Measurements from ENCODE around the gene SHROOM2. TPM values are rescaled to one million over a fixed set of nuclear protein-coding genes. Genes with fewer than 3 reads are reported as not detected.

The SHROOM2 gene
- polyA plus RNA-seq, 3 donors from 2014 or later, result not detected

DNA sequence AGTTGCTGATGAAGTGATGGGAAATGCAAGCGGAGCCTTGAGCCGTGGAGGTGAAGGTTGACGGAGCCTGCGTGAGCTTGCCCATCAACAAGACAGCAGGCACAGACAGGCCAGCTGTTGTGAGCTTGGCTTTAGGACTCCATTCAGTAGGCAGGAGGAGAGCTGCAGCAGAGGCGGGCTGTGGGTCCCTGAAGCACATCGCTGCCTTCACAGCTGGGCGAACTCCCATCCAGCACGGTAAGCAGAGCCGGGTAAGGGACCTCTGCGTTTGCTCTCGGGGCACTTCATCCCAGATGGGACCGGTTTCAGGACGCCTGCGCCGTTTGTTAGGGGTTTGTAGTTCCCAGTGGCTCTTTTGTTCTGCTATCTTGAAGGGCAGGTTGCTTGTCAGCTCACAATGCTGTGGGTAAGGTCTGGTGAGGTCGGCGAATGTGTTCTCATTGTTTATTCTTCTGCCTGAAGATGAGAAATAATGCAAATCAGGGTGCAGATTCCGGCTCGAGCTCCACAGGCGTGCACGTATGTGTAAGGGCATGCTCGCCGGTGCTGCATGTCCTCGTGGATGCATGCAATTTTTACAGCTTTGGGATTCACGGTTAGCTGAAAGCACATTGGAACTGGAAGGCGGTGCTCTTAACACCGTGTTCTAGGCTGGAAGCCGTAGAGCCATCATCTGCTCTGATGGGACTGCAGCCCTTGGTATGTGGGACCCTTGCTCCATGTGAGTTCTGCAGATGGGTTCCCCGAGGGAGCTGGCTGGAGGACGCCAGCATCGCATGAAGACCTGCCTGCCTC, 126.3 kb downstream of the SHROOM2 start:
- H3K4me1 Mint-ChIP-seq, result no peaks in the 10 kb centered on the region
- H3K36me3 Mint-ChIP-seq, result no peaks in the 10 kb centered on the region
- H3K27me3 Mint-ChIP-seq (ENCODE audit: low read depth in 3 of 3), result peaks cover 4 to 9% (median 7%) of the 10 kb centered on the region in 3 donors
- no peak for DNase-seq
- no peak overlapping the region for H3K27ac Mint-ChIP-seq
- no peaks in the 10 kb centered on the region for H3K9me3 Mint-ChIP-seq
- H3K4me3 Mint-ChIP-seq, result no peak overlapping the region

DNA sequence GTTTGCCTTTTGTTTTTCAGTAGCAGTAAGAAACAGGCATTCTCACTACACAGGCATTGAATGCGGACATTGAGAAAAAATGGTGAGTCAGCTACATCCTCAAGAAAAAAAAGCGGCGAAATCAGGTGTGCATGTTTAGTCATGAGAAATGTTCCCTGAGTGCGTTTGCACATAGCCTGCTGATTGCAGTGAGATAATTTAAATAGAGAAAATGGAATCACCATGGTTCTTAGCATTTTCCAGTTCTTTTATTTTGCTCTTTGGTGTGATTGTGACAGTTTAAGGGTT, 126.9 kb downstream of the SHROOM2 start:
- no peaks in the 10 kb centered on the region for H3K9me3 Mint-ChIP-seq
- H3K27ac Mint-ChIP-seq, result no peak overlapping the region
- no peak for DNase-seq
- H3K36me3 Mint-ChIP-seq, result no peaks in the 10 kb centered on the region
- no peak overlapping the region for H3K4me3 Mint-ChIP-seq
- H3K27me3 Mint-ChIP-seq (ENCODE audit: low read depth in 3 of 3), result peaks cover under 1 to 13% (median 6%) of the 10 kb centered on the region in 3 donors
- no peaks in the 10 kb centered on the region for H3K4me1 Mint-ChIP-seq

DNA sequence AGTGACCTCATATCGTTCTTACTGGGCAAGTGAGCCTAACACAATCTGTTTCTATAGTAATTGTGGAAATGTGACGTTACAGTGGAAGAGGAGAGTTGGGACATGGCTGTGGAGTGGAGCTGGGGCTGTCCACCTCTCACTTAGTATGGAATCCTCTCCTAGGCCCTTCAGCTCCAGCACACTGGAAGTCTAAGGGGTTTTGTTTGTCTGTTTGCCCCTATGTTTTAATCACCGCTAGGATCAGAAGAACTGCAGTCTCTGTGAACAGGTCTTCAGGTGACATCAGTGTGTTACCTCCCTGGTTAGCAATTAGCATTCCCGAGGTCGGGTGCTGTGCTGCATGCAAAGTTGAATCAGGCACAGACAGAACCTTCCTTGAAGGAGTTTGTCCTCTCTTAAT, 131.6 kb downstream of the SHROOM2 start:
- no peak overlapping the region for H3K27ac Mint-ChIP-seq
- H3K36me3 Mint-ChIP-seq, result no peaks in the 10 kb centered on the region
- no peak for DNase-seq
- H3K4me3 Mint-ChIP-seq, result no peak overlapping the region
- H3K27me3 Mint-ChIP-seq (ENCODE audit: low read depth in 3 of 3), result peaks cover 2 to 6% (median 5%) of the 10 kb centered on the region in 3 donors
- H3K4me1 Mint-ChIP-seq, result no peaks in the 10 kb centered on the region
- peaks cover 0 to 2% (median 0%) of the 10 kb centered on the region in 6 donors for H3K9me3 Mint-ChIP-seq

DNA sequence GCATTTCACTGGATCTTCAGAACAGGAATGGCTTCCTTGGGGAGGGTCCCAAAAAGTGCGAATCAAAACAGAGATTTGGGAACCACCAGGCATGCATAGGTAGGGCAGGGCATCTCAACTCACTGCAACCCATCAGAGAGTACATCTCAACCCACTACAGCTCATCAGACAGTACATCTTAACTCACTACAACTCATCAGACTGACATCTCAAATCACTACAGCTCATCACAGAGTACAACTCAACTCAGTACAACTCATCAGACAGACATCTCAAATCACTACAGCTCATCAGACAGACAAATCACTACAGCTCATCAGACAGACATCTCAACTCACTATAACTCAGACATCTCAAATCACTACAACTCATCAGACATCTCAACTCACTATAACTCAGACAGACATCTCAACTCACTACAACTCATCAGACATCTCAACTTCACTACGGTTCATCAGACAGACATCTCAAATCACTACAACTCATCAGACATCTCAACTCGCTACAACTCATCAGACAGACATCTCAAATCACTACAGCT, 133.5 kb downstream of the SHROOM2 start:
- DNase-seq, result no peak
- H3K9me3 Mint-ChIP-seq, result peaks cover 0 to 2% (median 0%) of the 10 kb centered on the region in 6 donors
- H3K4me3 Mint-ChIP-seq, result no peak overlapping the region
- no peaks in the 10 kb centered on the region for H3K36me3 Mint-ChIP-seq
- H3K27me3 Mint-ChIP-seq (ENCODE audit: low read depth in 3 of 3), result peaks cover 2 to 6% (median 5%) of the 10 kb centered on the region in 3 donors
- H3K4me1 Mint-ChIP-seq, result no peaks in the 10 kb centered on the region
- no peak overlapping the region for H3K27ac Mint-ChIP-seq

DNA sequence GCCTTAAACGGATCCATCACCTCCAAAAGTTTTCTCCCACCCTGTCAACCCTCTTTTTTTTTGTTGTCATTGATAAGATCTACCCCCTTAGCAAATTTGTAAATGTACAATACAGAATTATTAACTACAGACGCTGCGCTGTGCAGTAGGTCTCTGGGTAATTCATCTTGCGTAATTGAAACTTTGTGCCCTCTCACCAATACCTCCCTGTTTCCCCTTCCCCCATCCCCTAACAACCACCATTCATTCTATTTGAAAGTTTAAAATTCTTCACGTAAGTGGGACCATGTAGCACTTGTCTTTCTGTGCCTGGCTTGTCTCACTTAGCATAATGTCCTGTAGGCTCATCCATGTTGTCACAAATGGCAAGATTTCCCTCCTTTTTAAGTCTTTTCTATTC, 135.2 kb downstream of the SHROOM2 start:
- H3K4me3 Mint-ChIP-seq, result no peak overlapping the region
- peaks cover 2 to 9% (median 7%) of the 10 kb centered on the region in 3 donors for H3K27me3 Mint-ChIP-seq (ENCODE audit: low read depth in 3 of 3)
- no peaks in the 10 kb centered on the region for H3K4me1 Mint-ChIP-seq
- no peak overlapping the region for H3K27ac Mint-ChIP-seq
- no peak for DNase-seq
- peaks cover 0 to 2% (median 0%) of the 10 kb centered on the region in 6 donors for H3K9me3 Mint-ChIP-seq
- H3K36me3 Mint-ChIP-seq, result no peaks in the 10 kb centered on the region

DNA sequence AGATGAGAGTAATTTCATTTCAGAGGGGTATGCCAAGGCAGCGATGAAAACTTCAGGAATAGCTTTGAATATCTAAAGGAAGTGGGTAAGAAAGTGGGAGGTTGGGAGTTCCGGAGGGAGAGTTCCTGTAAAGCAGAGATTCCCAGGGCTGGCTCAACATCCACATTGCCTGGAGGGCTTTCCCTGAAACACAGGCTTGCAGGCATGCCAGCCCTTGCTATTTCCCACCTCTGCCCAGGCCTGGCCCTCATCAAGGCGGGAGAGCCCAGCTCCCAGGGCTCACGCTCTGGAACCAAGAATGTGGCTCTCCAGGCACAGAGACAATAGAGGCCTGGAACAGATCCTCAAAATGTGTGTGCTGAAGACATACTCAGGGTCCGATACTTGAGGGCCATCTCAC, 137.1 kb downstream of the SHROOM2 start:
- Mint-ChIP-seq H3K9me3 (peaks cover 0 to 2% (median 0%) of the 10 kb centered on the region in 6 donors), H3K27ac (no peak overlapping the region), H3K4me3 (no peak overlapping the region), H3K27me3 (ENCODE audit: low read depth in 3 of 3) (peaks cover 2 to 6% (median 5%) of the 10 kb centered on the region in 3 donors), H3K36me3 (no peaks in the 10 kb centered on the region), H3K4me1 (no peaks in the 10 kb centered on the region)
- no peak for DNase-seq

DNA sequence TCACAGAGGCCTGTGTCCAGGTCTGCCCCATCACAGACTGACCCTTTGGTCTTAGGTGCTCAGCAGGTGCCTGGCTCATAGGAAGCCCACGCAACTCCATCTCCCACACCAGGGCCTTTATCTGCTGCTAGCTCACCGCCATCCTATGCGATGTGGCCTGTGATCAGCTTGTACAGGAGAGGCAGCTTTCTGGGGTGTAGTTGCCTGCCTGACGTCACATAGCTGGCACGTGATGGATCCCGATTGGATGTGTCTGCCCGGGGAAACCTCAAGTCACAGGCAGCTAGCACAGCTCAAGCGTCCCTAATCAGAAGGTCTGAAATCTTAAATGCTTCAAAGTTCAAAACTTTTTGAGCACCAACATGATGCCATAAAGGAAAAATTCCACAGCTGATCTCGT, 139.8 kb downstream of the SHROOM2 start:
- H3K27ac Mint-ChIP-seq, result no peak overlapping the region
- no peak for DNase-seq
- H3K4me3 Mint-ChIP-seq, result no peak overlapping the region
- H3K27me3 Mint-ChIP-seq (ENCODE audit: low read depth in 3 of 3), result peaks cover 2 to 8% (median 4%) of the 10 kb centered on the region in 3 donors
- H3K36me3 Mint-ChIP-seq, result no peaks in the 10 kb centered on the region
- H3K9me3 Mint-ChIP-seq, result peaks cover 0 to 2% (median 0%) of the 10 kb centered on the region in 6 donors
- no peaks in the 10 kb centered on the region for H3K4me1 Mint-ChIP-seq

DNA sequence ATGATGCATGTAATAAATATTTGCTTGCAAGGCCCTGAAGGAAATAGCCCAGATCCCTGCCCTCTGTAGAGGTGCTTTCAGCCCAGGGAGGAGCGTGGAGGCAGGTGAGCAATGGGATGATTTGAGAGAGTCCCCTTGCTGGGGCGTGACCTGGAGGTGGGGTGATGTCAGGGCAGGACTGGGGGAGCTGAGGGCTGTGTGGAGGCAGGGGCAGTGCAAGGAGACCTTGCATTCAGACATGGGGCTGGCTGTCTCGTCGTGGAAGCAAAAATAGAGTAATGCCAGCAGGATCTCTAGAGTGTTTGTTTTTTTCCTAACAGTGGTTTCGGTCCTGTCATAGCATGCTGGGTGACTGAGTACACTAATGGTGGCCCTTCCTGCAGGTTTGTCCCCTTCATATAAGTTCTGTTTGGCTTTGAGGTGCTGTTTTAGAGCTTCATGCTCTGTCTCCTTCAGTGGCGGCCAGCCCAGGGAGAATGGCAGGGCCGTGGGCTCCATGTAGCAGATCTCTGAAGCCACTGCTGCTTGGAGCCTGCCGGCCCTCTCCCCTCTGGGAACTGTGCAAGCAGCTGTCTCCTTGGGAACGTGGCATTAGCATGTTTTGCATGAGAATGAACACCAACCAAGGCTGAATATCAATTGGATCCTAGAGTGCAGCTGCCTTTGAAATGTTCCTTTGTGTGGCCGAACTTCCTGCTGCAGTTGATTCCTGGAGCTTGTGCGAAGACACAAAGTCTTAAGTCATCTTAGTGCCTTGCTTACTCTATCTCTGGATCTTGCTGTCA, 141.7 kb downstream of the SHROOM2 start:
- no peaks in the 10 kb centered on the region for H3K9me3 Mint-ChIP-seq
- no peak for DNase-seq
- H3K27me3 Mint-ChIP-seq (ENCODE audit: low read depth in 3 of 3), result peaks cover 0 to 10% (median 4%) of the 10 kb centered on the region in 3 donors
- H3K4me1 Mint-ChIP-seq, result no peaks in the 10 kb centered on the region
- H3K4me3 Mint-ChIP-seq, result no peak overlapping the region
- H3K36me3 Mint-ChIP-seq, result no peaks in the 10 kb centered on the region
- H3K27ac Mint-ChIP-seq, result no peak overlapping the region

DNA sequence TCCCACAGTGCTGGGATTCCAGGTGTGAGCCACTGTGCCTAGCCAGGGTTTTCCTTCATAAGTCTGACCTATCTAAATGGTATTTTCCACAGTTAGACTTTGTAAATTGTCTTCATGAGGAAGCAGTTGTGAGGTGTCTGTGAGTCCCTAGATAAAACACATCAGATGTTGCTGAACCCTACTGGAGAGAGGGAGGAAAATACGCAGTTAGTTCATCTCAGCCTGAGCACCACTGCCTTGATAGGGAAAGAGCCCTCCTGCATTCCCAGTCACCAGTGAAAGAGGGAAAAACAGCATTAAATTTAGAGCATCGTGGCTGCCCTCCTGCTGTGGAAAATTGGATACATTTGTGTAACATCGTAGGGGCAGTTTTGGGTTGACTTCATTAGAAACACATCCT, 149.2 kb downstream of the SHROOM2 start:
- no peak for DNase-seq
- Mint-ChIP-seq H3K27ac (no peak overlapping the region), H3K4me3 (no peak overlapping the region), H3K36me3 (no peaks in the 10 kb centered on the region), H3K4me1 (peaks cover 2 to 4% of the 10 kb centered on the region in 2 donors), H3K9me3 (no peaks in the 10 kb centered on the region), H3K27me3 (ENCODE audit: low read depth in 3 of 3) (peaks cover 2 to 6% (median 4%) of the 10 kb centered on the region in 3 donors)

DNA sequence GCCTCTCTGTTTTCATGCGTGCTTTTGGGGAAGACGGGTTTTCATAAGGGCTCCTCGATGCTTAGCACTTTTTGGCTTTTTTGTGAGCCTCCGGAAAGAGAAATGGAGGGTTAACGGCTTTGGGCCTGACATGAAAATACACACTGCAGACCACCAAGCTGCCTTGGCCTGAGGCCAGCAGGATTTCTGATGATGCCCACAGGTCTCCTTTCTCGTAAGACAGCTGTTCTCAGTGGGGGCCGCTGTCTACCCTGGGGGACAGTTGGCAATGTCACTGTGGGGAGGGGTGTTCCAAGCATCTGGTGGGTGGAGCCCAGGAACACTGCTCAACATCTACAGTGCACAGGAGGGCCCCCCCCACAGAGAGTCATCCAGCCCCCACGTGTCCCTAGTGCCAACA, 151.5 kb downstream of the SHROOM2 start:
- Mint-ChIP-seq H3K9me3 (no peaks in the 10 kb centered on the region), H3K4me3 (no peak overlapping the region), H3K36me3 (no peaks in the 10 kb centered on the region), H3K27ac (no peak overlapping the region), H3K4me1 (peaks cover 21 to 26% of the 10 kb centered on the region in 2 donors), H3K27me3 (ENCODE audit: low read depth in 3 of 3) (peaks cover 5 to 11% (median 10%) of the 10 kb centered on the region in 3 donors)
- no peak for DNase-seq

DNA sequence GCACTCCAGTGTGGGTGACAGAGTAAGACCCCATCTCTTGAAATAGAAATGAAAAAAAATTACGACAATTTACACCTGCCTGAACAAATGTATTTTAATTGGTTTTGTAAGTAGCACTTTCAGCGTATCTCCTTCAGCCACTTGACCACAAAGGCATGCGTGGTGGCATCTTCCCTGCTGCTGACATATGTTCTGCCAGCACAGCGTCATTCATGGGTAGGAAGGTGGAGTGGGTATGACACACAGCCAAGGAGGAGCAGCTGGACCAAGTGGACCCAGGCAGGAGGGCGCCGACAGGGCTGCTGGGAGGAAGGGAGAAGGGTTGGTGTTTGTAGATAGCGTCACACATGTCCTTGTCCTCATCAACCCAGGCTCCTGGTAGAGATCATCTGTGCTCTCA, 152.3 kb downstream of the SHROOM2 start:
- DNase-seq, result no peak
- Mint-ChIP-seq H3K27me3 (ENCODE audit: low read depth in 3 of 3) (peaks cover 5 to 10% (median 9%) of the 10 kb centered on the region in 3 donors), H3K4me1 (peaks cover 21 to 27% of the 10 kb centered on the region in 2 donors), H3K27ac (no peak overlapping the region), H3K36me3 (no peaks in the 10 kb centered on the region), H3K4me3 (no peak overlapping the region), H3K9me3 (no peaks in the 10 kb centered on the region)

DNA sequence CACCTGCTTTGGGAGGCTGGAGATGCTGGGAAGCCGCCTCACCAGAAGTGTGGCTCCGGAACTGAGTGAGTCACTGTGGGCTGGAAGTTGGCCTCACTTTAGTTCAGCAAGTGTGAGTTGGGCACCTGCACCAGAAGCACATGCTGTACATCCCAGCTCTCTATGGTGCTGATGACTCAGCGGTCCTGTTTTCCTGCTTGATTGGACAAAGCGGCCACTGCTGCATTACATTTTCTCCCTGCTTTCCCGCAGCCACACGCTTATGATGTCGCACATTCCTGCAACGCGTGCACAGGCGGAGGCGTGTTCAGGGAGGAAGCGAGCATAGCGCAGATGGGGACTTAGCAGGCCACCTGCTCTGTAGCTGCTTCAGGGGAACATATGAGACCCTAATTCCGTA, 154.2 kb downstream of the SHROOM2 start:
- no peak for DNase-seq
- Mint-ChIP-seq H3K4me3 (peak overlapping the region in 3 of 5 donors; percentile 19 to 30 (median 23)), H3K27me3 (ENCODE audit: low read depth in 3 of 3) (peaks cover 5 to 10% (median 9%) of the 10 kb centered on the region in 3 donors), H3K27ac (no peak overlapping the region), H3K9me3 (no peaks in the 10 kb centered on the region), H3K36me3 (no peaks in the 10 kb centered on the region), H3K4me1 (peaks cover 21 to 27% of the 10 kb centered on the region in 2 donors)

DNA sequence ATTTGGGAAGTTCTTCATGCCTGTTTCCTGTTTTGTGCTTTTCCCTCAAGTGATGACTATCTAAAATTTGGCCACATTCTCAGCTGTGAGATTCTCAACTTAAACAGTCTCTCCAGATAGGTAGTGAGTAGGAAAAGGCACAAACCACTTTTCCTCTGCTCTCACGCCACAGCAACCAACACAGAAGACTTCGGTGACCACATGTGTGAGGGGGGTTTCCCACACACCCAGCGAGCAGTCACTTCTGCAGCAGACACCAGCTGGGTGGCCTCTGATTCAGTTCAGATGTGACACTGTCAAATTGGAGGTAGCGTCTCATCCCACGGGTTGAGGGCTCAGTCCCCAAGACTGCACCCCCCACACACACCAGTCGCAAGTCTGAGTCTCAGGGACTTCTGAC, 155.9 kb downstream of the SHROOM2 start:
- H3K9me3 Mint-ChIP-seq, result no peaks in the 10 kb centered on the region
- peak overlapping the region in 4 of 6 donors; percentile 72 to 81 (median 74) for H3K27ac Mint-ChIP-seq
- H3K4me3 Mint-ChIP-seq, result peak overlapping the region; percentile 44 to 84 (median 71)
- H3K4me1 Mint-ChIP-seq, result peaks cover 21 to 27% of the 10 kb centered on the region in 2 donors
- DNase-seq, result peak; percentile 59 to 60 (median 60)
- H3K27me3 Mint-ChIP-seq (ENCODE audit: low read depth in 3 of 3), result peaks cover 9 to 10% (median 10%) of the 10 kb centered on the region in 3 donors
- no peaks in the 10 kb centered on the region for H3K36me3 Mint-ChIP-seq

DNA sequence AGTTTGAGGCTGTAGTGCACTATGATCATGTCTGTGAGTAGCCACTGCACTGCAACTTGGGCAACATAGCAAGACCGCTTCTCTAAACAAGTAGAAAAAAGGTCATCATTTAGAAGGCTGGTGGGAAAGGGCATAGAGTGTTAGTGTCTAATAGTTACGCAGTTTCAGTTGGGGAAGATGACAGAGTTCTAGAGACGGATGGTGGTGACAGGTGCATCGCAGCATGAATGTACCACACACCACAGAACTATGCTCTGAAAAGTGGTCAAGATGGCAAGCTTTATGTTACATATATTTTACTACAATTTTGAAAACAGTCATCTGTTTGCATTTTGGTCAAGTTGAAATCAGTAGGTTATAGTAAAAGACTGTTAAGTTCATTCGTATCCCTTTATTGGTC, 157.2 kb downstream of the SHROOM2 start:
- peaks cover 10 to 13% (median 10%) of the 10 kb centered on the region in 3 donors for H3K27me3 Mint-ChIP-seq (ENCODE audit: low read depth in 3 of 3)

More for the DNA sequence above, 157.2 kb downstream of the SHROOM2 start:
- Mint-ChIP-seq H3K27ac (no peak overlapping the region), H3K9me3 (no peaks in the 10 kb centered on the region), H3K36me3 (no peaks in the 10 kb centered on the region), H3K4me1 (peaks cover 21 to 27% of the 10 kb centered on the region in 2 donors), H3K4me3 (no peak overlapping the region)
- no peak for DNase-seq

Data from immature natural killer cell (primary cell).